Activated CD4-positive, alpha-beta memory T cell treated with anti-CD3 and anti-CD28 coated beads, Interleukin-2, amount 10 ng/mL, durations not matched to agents 7 days and 5 days (primary cell): Measurements from ENCODE around the gene UBE2G2. TPM values are rescaled to one million over a fixed set of nuclear protein-coding genes. Genes with fewer than 3 reads are reported as not detected.

Experiments used
- CTCF ChIA-PET: fragments of 350-600 bp; sonication (Branson Sonifier 250); formaldehyde crosslinking; loops from one replicate; lab custom pipeline; 2021; ENCODE audit warnings: antibody characterized with exemption, inconsistent platforms; lab: Charles Lee
- POLR2A ChIA-PET: fragments of 350-600 bp; sonication (Branson Sonifier 250); formaldehyde crosslinking; loops from one replicate; lab custom pipeline; 2021; ENCODE audit warnings: antibody characterized with exemption; lab: Charles Lee
- DNase-seq: peaks from one replicate; pipeline ENCODE4 v3.0.0-alpha.2; 2020
- H3K27ac Mint-ChIP-seq: one replicate; pipeline ENCODE4 v1.8.0; 2021; ENCODE audit warnings: mild to moderate bottlenecking, mixed read lengths
- H3K27me3 Mint-ChIP-seq: one replicate; pipeline ENCODE4 v1.8.0; 2021; ENCODE audit warnings: mixed read lengths
- H3K36me3 Mint-ChIP-seq: one replicate; pipeline ENCODE4 v1.8.0; 2021; ENCODE audit warnings: low read depth, mixed read lengths
- H3K4me1 Mint-ChIP-seq: one replicate; pipeline ENCODE4 v1.8.0; 2021; ENCODE audit warnings: mixed read lengths
- H3K4me3 Mint-ChIP-seq: one replicate; pipeline ENCODE4 v1.8.0; 2021; ENCODE audit warnings: mild to moderate bottlenecking, mixed read lengths
- H3K9me3 Mint-ChIP-seq: one replicate; pipeline ENCODE4 v1.8.0; 2021; ENCODE audit warnings: mixed read lengths
- total RNA-seq, 2 experiments: library from RNA; stranded (reverse); gene quantifications; one replicate each; pipeline ENCODE4 v1.2.3, GENCODE V29; 2021

Gene UBE2G2
- total RNA-seq, 2 experiments from 2014 or later = 70.7 to 74.0 TPM

- no peak for DNase-seq
- Mint-ChIP-seq H3K27ac (peak overlapping the region; percentile 80), H3K27me3 (no peaks in the 10 kb centered on the region), H3K36me3 (peaks cover 5% of the 10 kb centered on the region), H3K4me3 (no peak overlapping the region), H3K4me1 (peaks cover 25% of the 10 kb centered on the region), H3K9me3 (no peaks in the 10 kb centered on the region)
- CTCF ChIA-PET = interaction anchor here (1.3 to 1.9 kb wide), 2 partner anchors 36 to 254 kb away, joined by 3 to 8 read pairs; no protein-coding TSS in a partner anchor
- POLR2A ChIA-PET = interaction anchor here (0.6 to 0.9 kb wide), 2 partner anchors 36 to 107 kb away, joined by 3 to 4 read pairs; partner anchors contain the start of gene KRTAP12-3
These were observed 37.0 kb downstream of the UBE2G2 start for GRCh38 chr21:44764319-44765230.

GRCh38 chr21:44763451-44764318, 37.9 kb downstream of the UBE2G2 start:
- no peak overlapping the region for H3K27ac Mint-ChIP-seq
- H3K27me3 Mint-ChIP-seq = no peaks in the 10 kb centered on the region
- H3K4me1 Mint-ChIP-seq = peaks cover 25% of the 10 kb centered on the region
- no peaks in the 10 kb centered on the region for H3K36me3 Mint-ChIP-seq
- H3K9me3 Mint-ChIP-seq = no peaks in the 10 kb centered on the region
- no peak overlapping the region for H3K4me3 Mint-ChIP-seq
- ChIA-PET POLR2A (no interaction called here), CTCF (interaction anchor here (1.9 kb wide), 1 partner anchor 253 kb away, joined by 8 read pairs; no protein-coding TSS in a partner anchor)
- DNase-seq = no peak

GRCh38 chr21:44763050-44763378, 38.6 kb downstream of the UBE2G2 start:
- no peaks in the 10 kb centered on the region for H3K9me3 Mint-ChIP-seq
- peaks cover 25% of the 10 kb centered on the region for H3K4me1 Mint-ChIP-seq
- CTCF ChIA-PET = no interaction called here
- H3K4me3 Mint-ChIP-seq = no peak overlapping the region
- no peaks in the 10 kb centered on the region for H3K27me3 Mint-ChIP-seq
- no peak for DNase-seq
- POLR2A ChIA-PET = no interaction called here
- H3K36me3 Mint-ChIP-seq = no peaks in the 10 kb centered on the region
- no peak overlapping the region for H3K27ac Mint-ChIP-seq

GRCh38 chr21:44762221-44763049, 39.2 kb downstream of the UBE2G2 start:
- ChIA-PET POLR2A (no interaction called here), CTCF (no interaction called here)
- Mint-ChIP-seq H3K4me3 (no peak overlapping the region), H3K36me3 (no peaks in the 10 kb centered on the region), H3K27ac (no peak overlapping the region), H3K9me3 (no peaks in the 10 kb centered on the region), H3K4me1 (peaks cover 25% of the 10 kb centered on the region), H3K27me3 (no peaks in the 10 kb centered on the region)
- no peak for DNase-seq

- CTCF ChIA-PET = interaction anchor here (1.1 kb wide), 1 partner anchor 24 kb away, joined by 3 read pairs; no protein-coding TSS in a partner anchor
- POLR2A ChIA-PET = no interaction called here
- Mint-ChIP-seq H3K27ac (no peak overlapping the region), H3K36me3 (no peaks in the 10 kb centered on the region), H3K4me1 (peaks cover 22% of the 10 kb centered on the region), H3K4me3 (no peak overlapping the region), H3K27me3 (no peaks in the 10 kb centered on the region), H3K9me3 (no peaks in the 10 kb centered on the region)
- DNase-seq = no peak
These were observed 39.8 kb downstream of the UBE2G2 start for GRCh38 chr21:44761747-44762208.

- H3K9me3 Mint-ChIP-seq = no peaks in the 10 kb centered on the region
- peaks cover 16% of the 10 kb centered on the region for H3K4me1 Mint-ChIP-seq
- H3K36me3 Mint-ChIP-seq = no peaks in the 10 kb centered on the region
- no peak overlapping the region for H3K27ac Mint-ChIP-seq
- CTCF ChIA-PET = interaction anchor here (1.1 to 1.5 kb wide), 2 partner anchors 13 to 24 kb away, joined by 3 read pairs; no protein-coding TSS in a partner anchor
- H3K27me3 Mint-ChIP-seq = no peaks in the 10 kb centered on the region
- POLR2A ChIA-PET = no interaction called here
- H3K4me3 Mint-ChIP-seq = no peak overlapping the region
- DNase-seq = no peak
These were observed 40.5 kb downstream of the UBE2G2 start for GRCh38 chr21:44761011-44761729.

GRCh38 chr21:44760376-44760775, 41.2 kb downstream of the UBE2G2 start:
- no peaks in the 10 kb centered on the region for H3K9me3 Mint-ChIP-seq
- H3K36me3 Mint-ChIP-seq = no peaks in the 10 kb centered on the region
- CTCF ChIA-PET = interaction anchor here (1.5 kb wide), 1 partner anchor 14 kb away, joined by 3 read pairs; no protein-coding TSS in a partner anchor
- H3K27me3 Mint-ChIP-seq = no peaks in the 10 kb centered on the region
- H3K4me3 Mint-ChIP-seq = no peak overlapping the region
- H3K4me1 Mint-ChIP-seq = peaks cover 8% of the 10 kb centered on the region
- no peak for DNase-seq
- no peak overlapping the region for H3K27ac Mint-ChIP-seq
- POLR2A ChIA-PET = no interaction called here

- CTCF ChIA-PET = interaction anchor here (0.6 to 1.7 kb wide), 3 partner anchors 14 to 249 kb away, joined by 3 to 4 read pairs (median 3); no protein-coding TSS in a partner anchor
- DNase-seq = no peak
- POLR2A ChIA-PET = interaction anchor here (0.6 kb wide), 1 partner anchor 1422 kb away, joined by 3 read pairs; no protein-coding TSS in a partner anchor
- no peaks in the 10 kb centered on the region for H3K36me3 Mint-ChIP-seq
- H3K27me3 Mint-ChIP-seq = no peaks in the 10 kb centered on the region
- H3K4me3 Mint-ChIP-seq = no peak overlapping the region
- H3K9me3 Mint-ChIP-seq = no peaks in the 10 kb centered on the region
- H3K27ac Mint-ChIP-seq = no peak overlapping the region
- peaks cover 3% of the 10 kb centered on the region for H3K4me1 Mint-ChIP-seq
These were observed 41.9 kb downstream of the UBE2G2 start for GRCh38 chr21:44759628-44760285.

- ChIA-PET POLR2A (interaction anchor here (0.6 kb wide), 1 partner anchor 1421 kb away, joined by 3 read pairs; no protein-coding TSS in a partner anchor), CTCF (interaction anchor here (0.6 to 1.7 kb wide), 2 partner anchors 210 to 248 kb away, joined by 3 to 4 read pairs; no protein-coding TSS in a partner anchor)
These were observed 42.6 kb downstream of the UBE2G2 start for GRCh38 chr21:44758781-44759627.

GRCh38 chr21:44758141-44758561, 43.5 kb downstream of the UBE2G2 start:
- ChIA-PET POLR2A (no interaction called here), CTCF (interaction anchor here (1.7 kb wide), 1 partner anchor 247 kb away, joined by 4 read pairs; no protein-coding TSS in a partner anchor)
- H3K9me3 Mint-ChIP-seq = no peaks in the 10 kb centered on the region
- H3K4me3 Mint-ChIP-seq = no peak overlapping the region
- peaks cover 3% of the 10 kb centered on the region for H3K4me1 Mint-ChIP-seq
- no peaks in the 10 kb centered on the region for H3K27me3 Mint-ChIP-seq
- H3K27ac Mint-ChIP-seq = no peak overlapping the region
- no peak for DNase-seq
- no peaks in the 10 kb centered on the region for H3K36me3 Mint-ChIP-seq

More at GRCh38 chr21:44758781-44759627, 42.6 kb downstream of the UBE2G2 start:
- Mint-ChIP-seq H3K4me1 (peaks cover 3% of the 10 kb centered on the region), H3K27ac (no peak overlapping the region), H3K9me3 (no peaks in the 10 kb centered on the region), H3K27me3 (no peaks in the 10 kb centered on the region), H3K36me3 (no peaks in the 10 kb centered on the region), H3K4me3 (no peak overlapping the region)
- DNase-seq = no peak
